HUDEP-2 (cell line): ENCODE measurements around the gene KRTAP9-7.

ENCODE experiments used
- DNase-seq, 76 experiments: peaks; one replicate each; lab custom pipeline; 2025; ENCODE audit not compliant: unreplicated experiment in 76 of 76; lab: John Stamatoyannopoulos, UW

KRTAP9-7 gene

GRCh38 chr17:41318231-41318630 is 42.7 kb downstream of the KRTAP9-7 start:
- no peak for DNase-seq

GRCh38 chr17:41322094-41322902 is 46.8 kb downstream of the KRTAP9-7 start:
- DNase-seq, result peak in 3 of 76 experiments; percentile 3 to 5 (median 5)

- no peak for DNase-seq
Observed at GRCh38 chr17:41322903-41323895, 47.7 kb downstream of the KRTAP9-7 start.

GRCh38 chr17:41324180-41325075 is 48.9 kb downstream of the KRTAP9-7 start:
- no peak for DNase-seq

- DNase-seq, result no peak
Observed at GRCh38 chr17:41325126-41325525, 49.6 kb downstream of the KRTAP9-7 start.

GRCh38 chr17:41325611-41326010 is 50.1 kb downstream of the KRTAP9-7 start:
- no peak for DNase-seq
